GM12892 (cell line): ENCODE measurements around the gene PCDHGB7.
"Not testable (repeated sequence)": the region's sequence is repeated elsewhere in the genome, so short reads cannot be mapped to it uniquely, and the experiment has no call there.

Experiments used
- POLR2A ChIP-seq: IDR thresholded peaks from 2 replicates; pipeline ENCODE4 v1.6.1; 2011; ENCODE audit warnings: low read depth, low read length, control low read depth
- TAF1 ChIP-seq: IDR thresholded peaks from 2 replicates; pipeline ENCODE4 v1.6.1; 2011; ENCODE audit warnings: low read depth, mild to moderate bottlenecking, control low read depth, low read length, borderline replicate concordance

DNA sequence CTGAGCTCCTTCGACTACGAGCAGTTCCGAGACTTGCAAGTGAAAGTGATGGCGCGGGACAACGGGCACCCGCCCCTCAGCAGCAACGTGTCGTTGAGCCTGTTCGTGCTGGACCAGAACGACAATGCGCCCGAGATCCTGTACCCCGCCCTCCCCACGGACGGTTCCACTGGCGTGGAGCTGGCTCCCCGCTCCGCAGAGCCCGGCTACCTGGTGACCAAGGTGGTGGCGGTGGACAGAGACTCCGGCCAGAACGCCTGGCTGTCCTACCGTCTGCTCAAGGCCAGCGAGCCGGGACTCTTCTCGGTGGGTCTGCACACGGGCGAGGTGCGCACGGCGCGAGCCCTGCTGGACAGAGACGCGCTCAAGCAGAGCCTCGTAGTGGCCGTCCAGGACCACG lies 14.8 kb downstream of the PCDHGB7 start:
- not testable (repeated sequence) for TF ChIP-seq POLR2A, TAF1
